Suprapubic skin (tissue), 4 donors: Measurements from ENCODE around the gene GET4. TPM values are rescaled to one million over a fixed set of nuclear protein-coding genes. Genes with fewer than 3 reads are reported as not detected.

ENCODE experiments used
- DNase-seq, 2 donors: peaks; one replicate each; pipeline ENCODE4 v3.0.0-alpha.2; 2019; ENCODE audit warnings: low spot score in 2 of 2
- H3K27ac ChIP-seq: fragments of 200-600 bp; sonication (generic); one replicate; pipeline ENCODE4 v1.5.1; 2019
- H3K27me3 ChIP-seq: fragments of 200-600 bp; sonication (generic); one replicate; pipeline ENCODE4 v1.5.1; 2019
- H3K36me3 ChIP-seq: fragments of 200-600 bp; sonication (generic); one replicate; pipeline ENCODE4 v1.5.1; 2019
- H3K4me1 ChIP-seq: fragments of 200-600 bp; sonication (generic); one replicate; pipeline ENCODE4 v1.5.1; 2019
- H3K4me3 ChIP-seq: fragments of 200-600 bp; sonication (generic); one replicate; pipeline ENCODE4 v1.5.1; 2019; ENCODE audit warnings: mild to moderate bottlenecking
- H3K9me3 ChIP-seq: fragments of 200-600 bp; sonication (generic); one replicate; pipeline ENCODE4 v1.5.1; 2019
- CTCF ChIP-seq, 2 donors: fragments of 200-600 bp in 1 of 2; fragments of 450-650 bp in 1 of 2; sonication (generic) in 1 of 2; IDR thresholded peaks; one replicate each; pipeline ENCODE4 v1.5.1; 2016 to 2019; ENCODE audit warnings: antibody characterized with exemption in 2 of 2, mild to moderate bottlenecking in 1 of 2, moderate library complexity in 1 of 2
- EP300 ChIP-seq: sonication (generic); formaldehyde crosslinking; IDR thresholded peaks from one replicate; pipeline ENCODE4 v1.6.1; 2017; ENCODE audit warnings: antibody characterized with exemption
- POLR2A ChIP-seq, 2 donors: fragments of 450-650 bp; IDR thresholded peaks; one replicate each; pipeline ENCODE4 v1.6.1; 2017; ENCODE audit warnings: antibody characterized with exemption in 2 of 2, mild to moderate bottlenecking in 2 of 2, moderate library complexity in 2 of 2
- POLR2AphosphoS5 ChIP-seq, 3 donors: sonication (generic); formaldehyde crosslinking; IDR thresholded peaks; one replicate each; pipeline ENCODE4 v1.6.1; 2017; ENCODE audit warnings: antibody characterized with exemption in 3 of 3
- WGBS: methylation state at CpG from one replicate; pipeline ENCODE4 v1.1.5; 2018; 5-methylcytosine and 5-hydroxymethylcytosine counted together
- total RNA-seq, 4 donors: library from RNA; depleted of rRNA; stranded (reverse); fragments of >200 nt; gene quantifications; one replicate each; pipeline ENCODE4 v1.1.0, GENCODE V29; 2016

The GET4 gene
- total RNA-seq, 4 donors from 2014 or later: 27.7 to 58.2 (median 47.8) TPM

GRCh38 chr7:894927-895450 lies 18.6 kb downstream of the GET4 start:
- H3K36me3 ChIP-seq: peaks cover 77% of the 10 kb centered on the region
- TF ChIP-seq POLR2AphosphoS5 (IDR thresholded peaks at IDR 0.05): no peak
- no peak for TF ChIP-seq EP300
- no peak for TF ChIP-seq CTCF (IDR thresholded peaks at IDR 0.05)
- TF ChIP-seq POLR2A (IDR thresholded peaks at IDR 0.05): no peak
- no peak overlapping the region for H3K27ac ChIP-seq
- WGBS: 96% methylated on average over 15 of the region's 21 CpGs
- no peaks in the 10 kb centered on the region for H3K27me3 ChIP-seq
- H3K4me3 ChIP-seq: no peak overlapping the region
- no peaks in the 10 kb centered on the region for H3K4me1 ChIP-seq
- no peaks in the 10 kb centered on the region for H3K9me3 ChIP-seq
- DNase-seq: no peak

GRCh38 chr7:895451-896052 lies 19.2 kb downstream of the GET4 start:
- no peak for TF ChIP-seq POLR2A (IDR thresholded peaks at IDR 0.05)
- no peak for TF ChIP-seq POLR2AphosphoS5 (IDR thresholded peaks at IDR 0.05)
- no peak for TF ChIP-seq CTCF (IDR thresholded peaks at IDR 0.05)
- no peak for TF ChIP-seq EP300
- WGBS: 90% methylated on average over 29 of the region's 52 CpGs
- no peak for DNase-seq
- H3K4me1 ChIP-seq: no peaks in the 10 kb centered on the region
- no peak overlapping the region for H3K4me3 ChIP-seq
- H3K27ac ChIP-seq: no peak overlapping the region
- no peaks in the 10 kb centered on the region for H3K9me3 ChIP-seq
- peaks cover 75% of the 10 kb centered on the region for H3K36me3 ChIP-seq
- no peaks in the 10 kb centered on the region for H3K27me3 ChIP-seq

- Histone ChIP-seq H3K9me3 (no peaks in the 10 kb centered on the region), H3K4me3 (no peak overlapping the region), H3K27me3 (no peaks in the 10 kb centered on the region), H3K4me1 (peaks cover 8% of the 10 kb centered on the region), H3K36me3 (peaks cover 65% of the 10 kb centered on the region), H3K27ac (no peak overlapping the region)
- no peak for TF ChIP-seq POLR2AphosphoS5 (IDR thresholded peaks at IDR 0.05)
- no peak for TF ChIP-seq POLR2A (IDR thresholded peaks at IDR 0.05)
- TF ChIP-seq EP300: no peak
- TF ChIP-seq CTCF (IDR thresholded peaks at IDR 0.05): no peak
- 92% methylated on average over 33 of the region's 42 CpGs for WGBS
- no peak for DNase-seq
These were observed 20.2 kb downstream of the GET4 start for GRCh38 chr7:896346-897075.

- Histone ChIP-seq H3K27ac (no peak overlapping the region), H3K9me3 (no peaks in the 10 kb centered on the region), H3K4me1 (peaks cover 11% of the 10 kb centered on the region), H3K36me3 (peaks cover 60% of the 10 kb centered on the region), H3K4me3 (no peak overlapping the region), H3K27me3 (no peaks in the 10 kb centered on the region)
- no peak for DNase-seq
- 100% methylated on average over 3 of the region's 14 CpGs for WGBS
- TF ChIP-seq POLR2AphosphoS5 (IDR thresholded peaks at IDR 0.05): no peak
- no peak for TF ChIP-seq CTCF (IDR thresholded peaks at IDR 0.05)
- TF ChIP-seq EP300: no peak
- no peak for TF ChIP-seq POLR2A (IDR thresholded peaks at IDR 0.05)
These were observed 20.7 kb downstream of the GET4 start for GRCh38 chr7:897086-897485.

- Histone ChIP-seq H3K4me3 (no peak overlapping the region), H3K4me1 (peaks cover 11% of the 10 kb centered on the region), H3K9me3 (no peaks in the 10 kb centered on the region), H3K27me3 (no peaks in the 10 kb centered on the region), H3K36me3 (peaks cover 55% of the 10 kb centered on the region), H3K27ac (no peak overlapping the region)
- TF ChIP-seq EP300 (no peak), POLR2AphosphoS5 (IDR thresholded peaks at IDR 0.05) (no peak), POLR2A (IDR thresholded peaks at IDR 0.05) (no peak)
- WGBS: 80% methylated on average over 2 of the region's 27 CpGs
- no peak for DNase-seq
These were observed 21.5 kb downstream of the GET4 start for GRCh38 chr7:897771-898376.
